ENCODE results near the gene MOCOS. TPM values are rescaled to one million over a fixed set of nuclear protein-coding genes. Genes with fewer than 3 reads are reported as not detected.

MOCOS gene
- total and polyA plus RNA-seq, 2 of the 8 experiments (the other 6 are each of a cell fraction or from before 2014, with no cell fraction given) = 4.7 to 5.8 TPM

GRCh38 chr18:36269157-36269556, 81.9 kb downstream of the MOCOS start:
- Histone ChIP-seq H2BK15ac (ENCODE audit: low read length) (no peak overlapping the region), H3K27me3 (replicated peaks in 1 of 4; ENCODE audit: control insufficient read depth in 3 of 4, extremely low read depth in 1 of 4, insufficient read depth in 3 of 4, low read length in 3 of 4) (no peaks in the 10 kb centered on the region), H3K4me1 (replicated peaks in 1 of 4; ENCODE audit: control insufficient read depth in 3 of 4, insufficient read depth in 4 of 4, low read length in 3 of 4) (no peaks in the 10 kb centered on the region; a peak in 1 of 7 replicates), H3K23ac (ENCODE audit: insufficient read length) (no peak overlapping the region), H3K9ac (replicated peaks in 1 of 4; ENCODE audit: extremely low read depth in 1 of 4, low read depth in 3 of 4, low read length in 3 of 4) (no peak overlapping the region), H2BK20ac (ENCODE audit: low read length) (no peak overlapping the region), H3K36me3 (ENCODE audit: control insufficient read depth in 2 of 4, insufficient read depth in 4 of 4, low read length in 3 of 4) (no peaks in the 10 kb centered on the region; a peak in 1 of 8 replicates), H3K4me3 (ENCODE audit: extremely low read depth in 1 of 4, insufficient read depth in 2 of 4, low read depth in 3 of 4, low read length in 4 of 4) (no peak overlapping the region), H3K56ac (replicated peaks; ENCODE audit: insufficient read length, low read depth, low read length) (no peak overlapping the region), H2BK120ac (replicated peaks; ENCODE audit: low read depth, low read length) (no peak overlapping the region), H4K20me1 (replicated peaks in 1 of 2; ENCODE audit: control insufficient read depth in 1 of 2, insufficient read depth in 2 of 2, low read length in 2 of 2) (no peaks in the 10 kb centered on the region), H2BK5ac (ENCODE audit: low read depth, low read length) (no peak overlapping the region), H4K8ac (ENCODE audit: extremely low read depth, insufficient read depth, low read length) (no peak overlapping the region), H3K27ac (ENCODE audit: low read depth, low read length) (no peak overlapping the region), H4K91ac (replicated peaks; ENCODE audit: insufficient read length, low read length) (no peak overlapping the region), H3K4me2 (ENCODE audit: insufficient read depth in 1 of 2, low read depth in 2 of 2, low read length in 2 of 2) (no peak overlapping the region), H3K4ac (replicated peaks; ENCODE audit: insufficient read length, low read depth, low read length) (no peak overlapping the region), H3K18ac (ENCODE audit: extremely low read depth, low read length) (no peak overlapping the region), H3K9me3 (ENCODE audit: insufficient read depth in 2 of 2, low read depth in 1 of 2, low read length in 1 of 2) (no peaks in the 10 kb centered on the region), H3K23me2 (ENCODE audit: low read depth, low read length) (no peaks in the 10 kb centered on the region), H2BK12ac (ENCODE audit: low read depth, low read length) (no peak overlapping the region), H3K79me2 (ENCODE audit: control insufficient read depth in 1 of 2, insufficient read depth in 2 of 2, low read length in 2 of 2) (no peaks in the 10 kb centered on the region), H4K5ac (ENCODE audit: insufficient read length, low read depth, low read length) (no peak overlapping the region), H2AK5ac (ENCODE audit: low read depth, low read length) (no peak overlapping the region), H3K79me1 (ENCODE audit: low read depth, low read length) (no peaks in the 10 kb centered on the region), H2AFZ (ENCODE audit: low read length) (no peak overlapping the region), H3K14ac (ENCODE audit: insufficient read length) (no peak overlapping the region)
- DNase-seq (ENCODE audit: low read depth in 1 of 2, low spot score in 2 of 2) = no peak
- no peak for FAIRE-seq
- ChIA-PET CTCF (ENCODE audit: partially characterized antibody) (no interaction called here), POLR2A (ENCODE audit: partially characterized antibody) (no interaction called here)
- WGBS, 2 experiments (ENCODE audit: extremely low coverage in 1 of 2, insufficient coverage in 1 of 2, insufficient read length in 1 of 2, insufficient replicate concordance in 2 of 2, low coverage in 1 of 2, low lambda C conversion rate in 2 of 2, missing lambda C conversion rate in 1 of 2) = 90% methylated on average over 4 of the region's 4 CpGs; no CpG with 5 or more reads in 1 of the 2 experiments
- no peak for TF ChIP-seq NANOG (IDR thresholded peaks at IDR 0.05; ENCODE audit: insufficient read depth, low read depth, low read length, poor library complexity, severe bottlenecking)
- TF ChIP-seq TAF7 (optimal IDR thresholded peaks at IDR 0.05; ENCODE audit: borderline replicate concordance, low read depth, low read length) = no peak

Data from H1 (cell line).